Astrocyte of the spinal cord (primary cell): ENCODE measurements around the gene FBLN1.

ENCODE experiments used
- DNase-seq: peaks from one replicate; pipeline ENCODE4 v3.0.0; 2011; ENCODE audit warnings: low read depth, low spot score
- H3K4me3 ChIP-seq: 2 replicates; pipeline ENCODE4 v1.5.1; 2011; ENCODE audit warnings: low read depth, mild to moderate bottlenecking, low read length, moderate library complexity
- CTCF ChIP-seq: IDR thresholded peaks from 2 replicates; pipeline ENCODE4 v1.5.1; 2012; ENCODE audit warnings: low read depth, mild to moderate bottlenecking, low read length, inconsistent platforms
- in situ Hi-C: cut with HindIII; loops from 2 replicates; pipeline ENCODE4 v1.10.0; 2017; ENCODE audit warnings: low sequenced_read_pairs

FBLN1 gene

DNA sequence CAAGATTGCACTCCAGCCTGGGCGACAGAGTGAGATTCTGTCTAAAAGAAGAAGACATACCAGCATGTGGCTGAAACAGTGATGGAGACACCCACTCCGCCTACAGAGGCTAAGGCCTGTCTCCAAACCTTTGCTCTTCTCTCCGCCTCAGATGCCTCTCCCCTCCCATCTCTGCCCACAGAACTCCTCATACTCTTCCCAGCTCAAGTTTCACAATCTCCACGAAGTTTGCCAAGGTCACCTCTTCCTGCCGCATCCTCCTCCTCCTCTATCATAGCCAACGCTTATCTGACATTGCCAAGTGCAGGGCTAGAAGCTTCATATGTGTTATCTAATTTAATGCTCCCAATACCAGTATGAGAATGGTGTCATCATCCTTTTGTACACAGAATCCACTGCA is 25.9 kb upstream of the FBLN1 start:
- TF ChIP-seq CTCF = no peak
- H3K4me3 ChIP-seq = no peak overlapping the region
- DNase-seq = no peak
- in situ Hi-C loops = no loop called here

DNA sequence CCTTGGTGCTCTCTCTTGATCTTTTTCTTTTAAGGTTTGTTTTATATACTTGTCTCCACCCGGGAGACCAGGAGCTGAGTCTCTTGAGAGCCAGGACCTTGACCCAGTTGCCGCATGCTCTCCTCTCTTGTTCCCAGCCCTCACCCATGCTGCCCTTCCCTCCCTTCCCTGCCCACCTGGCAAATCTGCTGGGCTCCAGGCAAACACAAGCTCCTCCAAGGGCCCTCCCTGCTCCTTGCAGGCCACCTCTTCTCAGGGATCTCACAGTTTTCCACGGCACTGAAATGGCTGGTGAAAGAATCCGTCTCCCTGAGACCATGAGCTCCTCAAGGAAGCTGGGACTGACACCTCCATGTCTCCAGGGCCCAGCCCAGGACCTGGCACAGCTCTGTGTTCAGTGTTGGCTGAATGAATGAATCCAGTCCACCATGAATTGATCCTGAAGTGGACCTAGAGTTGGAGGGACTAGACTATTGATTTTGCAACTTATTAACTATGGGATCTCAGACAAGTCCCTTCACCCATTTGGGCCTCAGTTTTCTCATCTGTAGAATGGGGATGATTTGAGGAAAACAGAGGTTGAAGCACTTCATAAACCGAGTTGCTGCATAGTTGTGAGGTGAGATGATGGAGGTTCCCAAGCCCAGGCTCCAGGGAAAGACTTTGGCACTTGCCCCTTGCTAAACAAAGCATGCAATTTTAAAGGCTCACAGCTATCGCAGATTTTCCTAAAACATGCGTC is 25.1 kb upstream of the FBLN1 start:
- no peak for TF ChIP-seq CTCF
- DNase-seq = no peak
- in situ Hi-C loops = no loop called here
- no peak overlapping the region for H3K4me3 ChIP-seq

GRCh38 chr22:45478108-45478771 is 24.4 kb upstream of the FBLN1 start:
- H3K4me3 ChIP-seq = no peak overlapping the region
- DNase-seq = peak; percentile 92
- TF ChIP-seq CTCF = no peak
- in situ Hi-C loops = no loop called here

GRCh38 chr22:45480717-45481116 is 22.0 kb upstream of the FBLN1 start:
- no peak for TF ChIP-seq CTCF
- in situ Hi-C loops = no loop called here
- H3K4me3 ChIP-seq = no peak overlapping the region
- DNase-seq = no peak

- H3K4me3 ChIP-seq = no peak overlapping the region
- DNase-seq = no peak
- in situ Hi-C loops = no loop called here
Measured at GRCh38 chr22:45481661-45482060, 21.0 kb upstream of the FBLN1 start.

DNA sequence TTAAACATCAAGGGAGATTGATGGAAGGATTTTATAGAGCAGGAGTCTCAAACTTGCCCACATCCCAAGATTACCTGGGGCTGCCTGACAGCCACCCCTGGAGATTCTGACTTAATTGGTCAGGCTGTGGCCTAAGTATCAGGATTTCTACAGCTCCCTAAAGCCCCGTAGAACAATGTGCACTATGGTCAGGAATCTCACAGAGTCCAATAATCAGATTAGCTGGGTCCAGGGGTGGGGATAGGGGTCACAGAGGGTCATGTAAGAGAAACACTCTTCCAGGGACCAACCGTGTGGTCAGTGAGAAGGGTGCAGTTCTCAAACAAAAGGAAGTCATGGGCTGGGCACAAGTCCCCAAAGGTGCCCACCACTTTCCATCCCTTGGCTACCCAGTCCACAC is 20.5 kb upstream of the FBLN1 start:
- in situ Hi-C loops = no loop called here
- no peak for DNase-seq
- H3K4me3 ChIP-seq = no peak overlapping the region
- TF ChIP-seq CTCF = no peak

More at GRCh38 chr22:45481661-45482060, 21.0 kb upstream of the FBLN1 start:
- no peak for TF ChIP-seq CTCF
